ENCODE measurements around the gene AUH. TPM values are rescaled to one million over a fixed set of nuclear protein-coding genes. Genes with fewer than 3 reads are reported as not detected.

The AUH gene
- total RNA-seq, 6 donors from 2014 or later, result 13.7 to 38.5 (median 24.4) TPM

GRCh38 chr9:91222457-91222856 lies 139.3 kb downstream of the AUH start:
- ATAC-seq (ENCODE audit: low FRiP score in 2 of 2), result no peak
- no peak for TF ChIP-seq POLR2AphosphoS5 (IDR thresholded peaks at IDR 0.05)
- no peak for TF ChIP-seq POLR2A (IDR thresholded peaks at IDR 0.05)
- TF ChIP-seq CTCF (IDR thresholded peaks at IDR 0.05), result no peak
- TF ChIP-seq EP300 (IDR thresholded peaks at IDR 0.05), result no peak
- Histone ChIP-seq H3K36me3 (peaks cover 0 to 20% (median 2%) of the 10 kb centered on the region in 4 donors), H3K27ac (no peak overlapping the region), H3K27me3 (no peaks in the 10 kb centered on the region), H3K9me3 (no peaks in the 10 kb centered on the region), H3K4me3 (no peak overlapping the region), H3K4me1 (no peaks in the 10 kb centered on the region)
- 91 to 92% methylated on average over 6 of the region's 6 CpGs for WGBS, 2 donors
- no peak for DNase-seq

GRCh38 chr9:91221332-91221731 lies 140.4 kb downstream of the AUH start:
- ATAC-seq (ENCODE audit: low FRiP score in 2 of 2), result no peak
- no peaks in the 10 kb centered on the region for H3K27me3 ChIP-seq
- H3K9me3 ChIP-seq, result no peaks in the 10 kb centered on the region
- no peak overlapping the region for H3K4me3 ChIP-seq
- H3K4me1 ChIP-seq, result no peaks in the 10 kb centered on the region
- no peak for DNase-seq
- TF ChIP-seq EP300 (IDR thresholded peaks at IDR 0.05) (no peak), POLR2AphosphoS5 (IDR thresholded peaks at IDR 0.05) (no peak), POLR2A (IDR thresholded peaks at IDR 0.05) (no peak), CTCF (IDR thresholded peaks at IDR 0.05) (no peak)
- WGBS, 2 donors, result 90% methylated on average over 6 of the region's 6 CpGs
- no peak overlapping the region for H3K27ac ChIP-seq
- H3K36me3 ChIP-seq, result peaks cover 0 to 22% (median 2%) of the 10 kb centered on the region in 4 donors

GRCh38 chr9:91220491-91221135 lies 141.1 kb downstream of the AUH start:
- H3K4me1 ChIP-seq, result no peaks in the 10 kb centered on the region
- ATAC-seq (ENCODE audit: low FRiP score in 2 of 2) (no peak), DNase-seq (no peak)
- no peak overlapping the region for H3K4me3 ChIP-seq
- H3K27me3 ChIP-seq, result no peaks in the 10 kb centered on the region
- TF ChIP-seq EP300 (IDR thresholded peaks at IDR 0.05), result no peak
- TF ChIP-seq CTCF (IDR thresholded peaks at IDR 0.05), result no peak
- TF ChIP-seq POLR2A (IDR thresholded peaks at IDR 0.05), result no peak
- no peak for TF ChIP-seq POLR2AphosphoS5 (IDR thresholded peaks at IDR 0.05)
- H3K36me3 ChIP-seq, result peaks cover 0 to 22% (median 2%) of the 10 kb centered on the region in 4 donors
- no peak overlapping the region for H3K27ac ChIP-seq
- WGBS, 2 donors, result 91 to 93% methylated on average over 12 of the region's 12 CpGs
- H3K9me3 ChIP-seq, result no peaks in the 10 kb centered on the region

- no peak overlapping the region for H3K27ac ChIP-seq
- H3K9me3 ChIP-seq, result no peaks in the 10 kb centered on the region
- DNase-seq (no peak), ATAC-seq (ENCODE audit: low FRiP score in 2 of 2) (no peak)
- WGBS, 2 donors, result 85 to 86% methylated on average over 4 of the region's 4 CpGs
- H3K36me3 ChIP-seq, result peaks cover 0 to 22% (median 2%) of the 10 kb centered on the region in 4 donors
- TF ChIP-seq POLR2AphosphoS5 (IDR thresholded peaks at IDR 0.05), result no peak
- TF ChIP-seq POLR2A (IDR thresholded peaks at IDR 0.05), result no peak
- TF ChIP-seq CTCF (IDR thresholded peaks at IDR 0.05), result no peak
- no peak for TF ChIP-seq EP300 (IDR thresholded peaks at IDR 0.05)
- H3K27me3 ChIP-seq, result no peaks in the 10 kb centered on the region
- H3K4me3 ChIP-seq, result no peak overlapping the region
- H3K4me1 ChIP-seq, result no peaks in the 10 kb centered on the region
These were observed 141.7 kb downstream of the AUH start for GRCh38 chr9:91220021-91220420.

GRCh38 chr9:91219557-91219956 lies 142.2 kb downstream of the AUH start:
- H3K36me3 ChIP-seq, result peaks cover 0 to 22% (median 2%) of the 10 kb centered on the region in 4 donors
- DNase-seq (no peak), ATAC-seq (ENCODE audit: low FRiP score in 2 of 2) (no peak)
- no peak overlapping the region for H3K27ac ChIP-seq
- H3K4me1 ChIP-seq, result no peaks in the 10 kb centered on the region
- no peaks in the 10 kb centered on the region for H3K27me3 ChIP-seq
- no peak overlapping the region for H3K4me3 ChIP-seq
- 79 to 80% methylated on average over 1 of the region's 1 CpG for WGBS, 2 donors
- TF ChIP-seq POLR2AphosphoS5 (IDR thresholded peaks at IDR 0.05) (no peak), CTCF (IDR thresholded peaks at IDR 0.05) (no peak), POLR2A (IDR thresholded peaks at IDR 0.05) (no peak), EP300 (IDR thresholded peaks at IDR 0.05) (no peak)
- no peaks in the 10 kb centered on the region for H3K9me3 ChIP-seq
